Measurements from ENCODE around the gene PSMB11. TPM values are rescaled to one million over a fixed set of nuclear protein-coding genes. Genes with fewer than 3 reads are reported as not detected.

PSMB11 gene
- total and polyA plus RNA-seq, 2 donors (not counting 3 experiments of a cell fraction or from before 2014, with no cell fraction given) = not detected

DNA sequence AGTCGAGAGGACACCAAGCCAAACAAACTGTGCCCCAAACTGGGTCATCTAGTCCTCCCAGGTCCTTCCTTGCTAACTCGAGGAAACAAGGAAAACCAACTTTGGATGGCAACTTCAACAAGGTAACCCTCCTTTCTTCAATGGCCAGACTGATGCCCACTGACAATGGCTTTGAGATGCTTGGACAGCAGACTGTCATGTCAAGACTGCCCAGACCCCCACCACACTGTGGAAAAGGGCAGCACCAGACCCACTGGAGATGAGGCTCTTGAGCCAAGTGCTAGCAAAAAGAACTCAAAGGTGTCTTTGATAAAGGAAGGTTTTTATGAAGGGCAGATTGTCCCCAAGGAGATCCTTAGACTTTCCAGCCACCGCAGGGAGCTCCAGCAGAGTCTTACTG lies 24.4 kb downstream of the PSMB11 start:
- Histone ChIP-seq H3K27ac (ENCODE audit: insufficient read depth, low read depth, low read length) (no peak overlapping the region), H3K9ac (replicated peaks; ENCODE audit: extremely low read depth, insufficient read depth, low read length) (no peak overlapping the region), H3K79me2 (ENCODE audit: control insufficient read depth, insufficient read depth, low read length) (peaks cover 57% of the 10 kb centered on the region), H3K27me3 (ENCODE audit: control insufficient read depth in 2 of 2, insufficient read depth in 2 of 2, low read length in 2 of 2) (no peaks in the 10 kb centered on the region), H3K4me2 (ENCODE audit: insufficient read depth, low read length) (no peak overlapping the region), H3K4me3 (replicated peaks in 1 of 3; ENCODE audit: insufficient read depth in 1 of 3, low read depth in 1 of 3, low read length in 3 of 3) (no peak overlapping the region), H3K4me1 (ENCODE audit: control insufficient read depth, extremely low read depth, insufficient read depth, low read length) (peaks cover 45% of the 10 kb centered on the region), H3K9me1 (replicated peaks; ENCODE audit: control insufficient read depth, extremely low read depth, insufficient read depth, low read length) (no peaks in the 10 kb centered on the region), H4K20me1 (replicated peaks; ENCODE audit: control insufficient read depth, extremely low read depth, insufficient read depth, low read length) (peaks cover 4% of the 10 kb centered on the region), H2AFZ (ENCODE audit: low read depth, low read length) (no peak overlapping the region), H3K9me3 (replicated peaks; ENCODE audit: control insufficient read depth, insufficient read depth, low read length) (no peaks in the 10 kb centered on the region), H3K36me3 (ENCODE audit: control insufficient read depth in 2 of 2, extremely low read depth in 1 of 2, insufficient read depth in 2 of 2, low read length in 2 of 2) (peaks cover 41 to 44% of the 10 kb centered on the region in 2 experiments)
- dilution Hi-C loops (cut with MboI; ENCODE audit: extremely low pct_ligation_motif_present, low sequenced_read_pairs) (loop anchor here (10.0 kb wide), 1 partner anchor 82 kb away; the partner anchor contains the start of gene AJUBA), intact Hi-C loops (cut with micrococcal nuclease) (no loop called here)
- BruUV-seq (replicated peaks) = no TSS peak
- TF ChIP-seq MAX (IDR thresholded peaks at IDR 0.05; ENCODE audit: insufficient read depth, insufficient read length) (no peak), CTCF (IDR thresholded peaks at IDR 0.05; ENCODE audit: extremely low read depth in 1 of 2, insufficient read depth in 1 of 2, low read depth in 1 of 2, low read length in 2 of 2) (no peak), JUN (IDR thresholded peaks at IDR 0.05; ENCODE audit: borderline replicate concordance, insufficient read depth, insufficient read length, low read depth) (no peak), POLR2AphosphoS5 (IDR thresholded peaks at IDR 0.05; ENCODE audit: insufficient read depth, low read depth, low read length) (no peak), GATA2 (IDR thresholded peaks at IDR 0.05; ENCODE audit: insufficient read depth, insufficient read length, low read depth, low read length) (no peak), MYC (IDR thresholded peaks at IDR 0.05; ENCODE audit: low read depth, low read length) (no peak), POLR2A (IDR thresholded peaks at IDR 0.05; ENCODE audit: low read depth, low read length) (no peak), EZH2 (IDR thresholded peaks at IDR 0.05; ENCODE audit: borderline replicate concordance, low read depth, low read length, severe bottlenecking) (no peak), FOS (IDR thresholded peaks at IDR 0.05; ENCODE audit: borderline replicate concordance, insufficient read depth, low read length) (no peak)
- DNase-seq (ENCODE audit: low read depth, low spot score) (no peak), FAIRE-seq (no peak)
- ChIA-PET POLR2A (no interaction called here), CTCF (interaction anchor here (1.3 kb wide), 1 partner anchor 12 kb away, joined by 3 read pairs; no protein-coding TSS in a partner anchor)
